B cell (primary cell): Measurements from ENCODE around the gene RNF220. TPM values are rescaled to one million over a fixed set of nuclear protein-coding genes. Genes with fewer than 3 reads are reported as not detected.

ENCODE experiments used
- ATAC-seq: fragments of 200-7000 bp; cut with Tn5 transposase; one replicate; pipeline ENCODE4 v1.10.0; 2021; ENCODE audit warnings: low read depth, mild to moderate bottlenecking, moderate number of reproducible peaks, moderate library complexity
- CTCF ChIA-PET: fragments of 350-600 bp; sonication (Branson Sonifier 250); formaldehyde crosslinking; loops from one replicate; lab custom pipeline; 2021; ENCODE audit warnings: antibody characterized with exemption, inconsistent platforms; lab: Charles Lee
- POLR2A ChIA-PET: fragments of 350-600 bp; sonication (Branson Sonifier 250); formaldehyde crosslinking; loops from one replicate; lab custom pipeline; 2021; ENCODE audit warnings: antibody characterized with exemption; lab: Charles Lee
- DNase-seq: peaks from one replicate; pipeline ENCODE4 v3.0.0; 2013
- H2AFZ ChIP-seq: 2 replicates; pipeline ENCODE4 v1.6.1; 2012; ENCODE audit warnings: mild to moderate bottlenecking, low read depth, low read length; ENCODE audit not compliant: insufficient read depth, poor library complexity, severe bottlenecking
- H3K27ac ChIP-seq, 2 donors: 1 replicate in 1 of 2; 2 replicates in 1 of 2; pipeline ENCODE4 v1.5.1; 2012 to 2013; ENCODE audit warnings: low read length in 2 of 2, mild to moderate bottlenecking in 2 of 2, moderate library complexity in 1 of 2
- H3K27me3 ChIP-seq, 4 experiments: fragments of 200-600 bp in 1 of 4; sonication (generic) in 1 of 4; replicated peaks in 1 of 4; 1 replicate in 2 of 4; 2 replicates in 2 of 4; pipeline versions ENCODE4 v1.6.1 to v1.7.0; 2013 to 2016; ENCODE audit warnings: low read length in 3 of 4, mild to moderate bottlenecking in 2 of 4, mixed read lengths in 1 of 4, moderate library complexity in 1 of 4; ENCODE audit not compliant: insufficient read depth in 4 of 4, control insufficient read depth in 3 of 4; ENCODE audit errors: control extremely low read depth in 1 of 4
- H3K36me3 ChIP-seq, 2 experiments: replicated peaks in 1 of 2; 1 replicate in 1 of 2; 2 replicates in 1 of 2; pipeline versions ENCODE4 v1.6.1 to v1.7.1; 2013; ENCODE audit warnings: low read length in 1 of 2; ENCODE audit not compliant: insufficient read depth in 2 of 2, control insufficient read depth in 1 of 2; ENCODE audit errors: control extremely low read depth in 1 of 2, extremely low read depth in 1 of 2
- H3K4me1 ChIP-seq, 2 donors: fragments of 200-600 bp in 1 of 2; sonication (generic) in 1 of 2; 1 replicate in 1 of 2; 2 replicates in 1 of 2; pipeline versions ENCODE4 v1.5.1 to v1.6.1; 2013 to 2017; ENCODE audit warnings: low read length in 2 of 2; ENCODE audit not compliant: control insufficient read depth in 2 of 2, insufficient read depth in 2 of 2
- H3K4me2 ChIP-seq: replicated peaks from 2 replicates; pipeline ENCODE3; 2012; ENCODE audit warnings: mild to moderate bottlenecking, low read depth, low read length; ENCODE audit not compliant: poor library complexity, severe bottlenecking
- H3K4me3 ChIP-seq, 5 experiments: fragments of 200-600 bp in 1 of 5; sonication (generic) in 1 of 5; 1 replicate in 3 of 5; 2 replicates in 2 of 5; pipeline versions ENCODE4 v1.5.1 to v1.7.0; 2011 to 2016; ENCODE audit warnings: low read length in 4 of 5, mild to moderate bottlenecking in 4 of 5, low read depth in 2 of 5, control low read depth in 1 of 5, moderate library complexity in 1 of 5; ENCODE audit not compliant: insufficient read depth in 1 of 5; ENCODE audit errors: control extremely low read depth in 1 of 5, extremely low read depth in 1 of 5
- H3K79me2 ChIP-seq: fragments of 200-600 bp; sonication (generic); one replicate; pipeline ENCODE4 v1.6.0; 2016; ENCODE audit warnings: low read length; ENCODE audit not compliant: control insufficient read depth, insufficient read depth
- H3K9ac ChIP-seq: fragments of 200-600 bp; sonication (generic); 2 replicates; pipeline ENCODE4 v1.6.1; 2017; ENCODE audit warnings: mild to moderate bottlenecking, low read length, moderate library complexity
- H3K9me3 ChIP-seq, 3 donors: one replicate each; pipeline versions ENCODE4 v1.6.1 to v1.7.1; 2013; ENCODE audit warnings: low read length in 2 of 3; ENCODE audit not compliant: control insufficient read depth in 2 of 3, insufficient read depth in 1 of 3; ENCODE audit errors: control extremely low read depth in 1 of 3
- H4K20me1 ChIP-seq: 2 replicates; pipeline ENCODE4 v1.6.0; 2012; ENCODE audit warnings: mild to moderate bottlenecking, low read length; ENCODE audit not compliant: insufficient read depth, control insufficient read depth, poor library complexity, severe bottlenecking
- H3K27ac Mint-ChIP-seq: one replicate; pipeline ENCODE4 v1.8.0; 2021; ENCODE audit warnings: mixed read lengths
- H3K27me3 Mint-ChIP-seq: one replicate; pipeline ENCODE4 v1.8.0; 2021; ENCODE audit warnings: mixed read lengths
- H3K4me1 Mint-ChIP-seq: one replicate; pipeline ENCODE4 v1.8.0; 2021; ENCODE audit warnings: mixed read lengths
- H3K4me3 Mint-ChIP-seq: one replicate; pipeline ENCODE4 v1.8.0; 2021; ENCODE audit warnings: mixed read lengths
- H3K9me3 Mint-ChIP-seq: one replicate; pipeline ENCODE4 v1.8.0; 2022; ENCODE audit warnings: mixed read lengths; ENCODE audit not compliant: insufficient read depth
- EZH2 ChIP-seq: IDR thresholded peaks from 2 replicates; pipeline ENCODE4 v1.6.1; 2012; ENCODE audit warnings: borderline replicate concordance, low read depth, mild to moderate bottlenecking, moderate library complexity, low read length; ENCODE audit not compliant: insufficient read depth, poor library complexity, severe bottlenecking
- WGBS: methylation state at CpG from one replicate; pipeline ENCODE4 v1.1.5; 2013; ENCODE audit warnings: missing lambda C conversion rate; ENCODE audit not compliant: insufficient coverage; 5-methylcytosine and 5-hydroxymethylcytosine counted together
- intact Hi-C: fragments of 100-400 bp; cut with micrococcal nuclease; formaldehyde crosslinking; loops from one replicate; pipeline ENCODE4 v1.10.0; 2022
- polyA plus RNA-seq: library from polyadenylated mRNA; depleted of rRNA; stranded (reverse); fragments of >200 nt; gene quantifications from 2 replicates; pipeline ENCODE4 v1.2.3, GENCODE V29; 2012
- total RNA-seq, 2 donors: library from RNA; stranded (reverse); fragments of 120-200 nt in 1 of 2; gene quantifications; 1 replicate in 1 of 2; 2 replicates in 1 of 2; pipeline versions ENCODE4 v1.2.3 to v1.2.4, GENCODE V29; 2013 to 2022
- TF ChIP-seq, protein P1 (sequence below): fragments of 200-600 bp; IDR thresholded peaks from one replicate; pipeline ENCODE4 v1.8.0; 2022; ENCODE audit warnings: antibody characterized with exemption, mild to moderate bottlenecking

Gene RNF220
- total and polyA plus RNA-seq, 2 donors (not counting 1 experiment from before 2014, with no cell fraction given): 115 to 141 TPM

DNA sequence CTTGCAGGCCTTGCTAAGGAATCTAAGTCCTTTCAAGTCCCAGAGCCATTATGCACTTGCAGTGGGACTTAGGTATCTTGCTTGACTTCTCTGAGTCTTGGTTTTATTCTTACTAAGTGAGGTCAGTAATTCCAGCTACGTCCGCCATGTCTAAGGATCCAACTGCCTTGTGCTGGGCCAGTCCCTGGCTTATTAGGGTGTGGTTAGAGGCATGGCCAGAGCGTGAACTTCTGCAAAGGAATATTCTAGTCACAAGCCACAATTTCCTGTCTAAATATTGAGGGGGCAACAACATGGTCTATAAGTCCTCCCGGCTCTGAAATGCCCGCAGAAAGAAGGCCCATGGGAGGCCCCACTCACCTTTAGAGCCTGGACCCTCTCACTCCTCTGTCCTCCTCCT is 186.3 kb downstream of the RNF220 start:
- Histone ChIP-seq H3K27me3 (no peaks in the 10 kb centered on the region), H3K9ac (no peak overlapping the region), H2AFZ (no peak overlapping the region), H3K27ac (no peak overlapping the region), H3K79me2 (no peaks in the 10 kb centered on the region), H3K4me3 (no peak overlapping the region), H3K9me3 (no peaks in the 10 kb centered on the region), H4K20me1 (no peaks in the 10 kb centered on the region), H3K4me1 (peaks cover 0 to 3% of the 10 kb centered on the region in 2 donors), H3K36me3 (no peaks in the 10 kb centered on the region), H3K4me2 (no peak overlapping the region)
- ATAC-seq (no peak), DNase-seq (no peak)
- Mint-ChIP-seq H3K27me3 (peaks cover 10% of the 10 kb centered on the region), H3K27ac (no peak overlapping the region), H3K9me3 (no peaks in the 10 kb centered on the region), H3K4me3 (no peak overlapping the region), H3K4me1 (no peaks in the 10 kb centered on the region)
- CTCF ChIA-PET: interaction anchor here (0.5 to 8.4 kb wide), 4 partner anchors 8 to 211 kb away, joined by 3 to 126 read pairs (median 14); no protein-coding TSS in a partner anchor
- WGBS: 68% methylated on average over 4 of the region's 5 CpGs
- no peak for TF ChIP-seq EZH2
- TF ChIP-seq, protein P1, sequence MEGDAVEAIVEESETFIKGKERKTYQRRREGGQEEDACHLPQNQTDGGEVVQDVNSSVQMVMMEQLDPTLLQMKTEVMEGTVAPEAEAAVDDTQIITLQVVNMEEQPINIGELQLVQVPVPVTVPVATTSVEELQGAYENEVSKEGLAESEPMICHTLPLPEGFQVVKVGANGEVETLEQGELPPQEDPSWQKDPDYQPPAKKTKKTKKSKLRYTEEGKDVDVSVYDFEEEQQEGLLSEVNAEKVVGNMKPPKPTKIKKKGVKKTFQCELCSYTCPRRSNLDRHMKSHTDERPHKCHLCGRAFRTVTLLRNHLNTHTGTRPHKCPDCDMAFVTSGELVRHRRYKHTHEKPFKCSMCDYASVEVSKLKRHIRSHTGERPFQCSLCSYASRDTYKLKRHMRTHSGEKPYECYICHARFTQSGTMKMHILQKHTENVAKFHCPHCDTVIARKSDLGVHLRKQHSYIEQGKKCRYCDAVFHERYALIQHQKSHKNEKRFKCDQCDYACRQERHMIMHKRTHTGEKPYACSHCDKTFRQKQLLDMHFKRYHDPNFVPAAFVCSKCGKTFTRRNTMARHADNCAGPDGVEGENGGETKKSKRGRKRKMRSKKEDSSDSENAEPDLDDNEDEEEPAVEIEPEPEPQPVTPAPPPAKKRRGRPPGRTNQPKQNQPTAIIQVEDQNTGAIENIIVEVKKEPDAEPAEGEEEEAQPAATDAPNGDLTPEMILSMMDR: no peak
- POLR2A ChIA-PET: no interaction called here
- intact Hi-C loops: no loop called here

DNA sequence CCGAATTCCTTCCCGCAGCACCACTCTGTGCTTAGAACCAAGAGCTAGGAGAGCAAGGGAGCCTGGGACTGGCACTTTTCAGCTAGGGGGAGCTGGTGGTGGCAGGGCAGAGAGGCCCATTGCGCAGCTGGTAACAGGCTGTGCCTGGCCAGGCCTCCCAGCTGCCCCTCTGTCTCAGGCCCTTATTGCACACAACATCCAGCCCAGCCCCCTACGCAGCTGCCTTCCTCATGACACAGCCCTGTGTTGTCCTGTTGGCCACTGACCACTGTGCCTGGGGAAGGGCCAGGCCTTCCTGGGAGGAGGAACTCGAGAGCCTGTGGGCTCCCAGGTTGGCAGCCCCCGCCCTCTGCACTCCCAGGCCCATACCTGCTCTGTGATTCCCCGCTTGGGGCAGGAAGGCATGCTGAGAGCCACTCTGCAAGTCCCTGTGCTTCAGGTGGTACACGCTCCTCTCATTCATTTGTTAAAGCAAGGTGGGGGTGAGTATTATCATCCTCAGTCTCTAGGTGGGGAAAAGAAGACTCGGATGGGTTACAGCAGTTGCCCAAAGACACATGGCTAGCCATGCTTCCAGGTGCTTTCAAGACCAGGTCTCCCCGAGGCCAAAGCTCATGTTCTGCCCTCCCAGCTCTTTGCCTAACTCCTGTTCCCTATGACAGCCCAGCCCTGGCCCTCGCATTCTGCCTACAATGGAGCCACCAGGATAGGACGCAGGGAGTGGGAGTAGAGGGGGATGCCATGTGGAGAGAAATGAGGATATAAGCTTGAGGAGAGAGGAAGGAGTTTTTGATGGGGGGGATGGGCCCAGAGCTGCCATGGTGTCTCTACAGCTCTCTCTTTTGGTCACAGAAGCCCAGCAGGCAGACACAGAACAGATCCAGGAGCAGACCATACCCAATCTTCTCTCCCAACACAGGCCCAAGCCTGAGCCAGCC is 187.4 kb downstream of the RNF220 start:
- intact Hi-C loops: no loop called here
- Histone ChIP-seq H4K20me1 (no peaks in the 10 kb centered on the region), H3K4me1 (peaks cover 0 to 3% of the 10 kb centered on the region in 2 donors), H3K27me3 (no peaks in the 10 kb centered on the region), H3K36me3 (no peaks in the 10 kb centered on the region), H3K4me3 (no peak overlapping the region), H3K4me2 (no peak overlapping the region), H3K9me3 (no peaks in the 10 kb centered on the region), H3K9ac (no peak overlapping the region), H3K27ac (no peak overlapping the region), H3K79me2 (no peaks in the 10 kb centered on the region), H2AFZ (no peak overlapping the region)
- H3K4me3 Mint-ChIP-seq: no peak overlapping the region
- POLR2A ChIA-PET: no interaction called here
- no peaks in the 10 kb centered on the region for H3K4me1 Mint-ChIP-seq
- H3K9me3 Mint-ChIP-seq: no peaks in the 10 kb centered on the region
- H3K27ac Mint-ChIP-seq: no peak overlapping the region
- CTCF ChIA-PET: interaction anchor here (0.8 to 8.4 kb wide), 4 partner anchors 8 to 375 kb away, joined by 5 to 126 read pairs (median 14); no protein-coding TSS in a partner anchor
- DNase-seq: no peak
- TF ChIP-seq, protein P1: no peak
- no peak for TF ChIP-seq EZH2
- WGBS: 88% methylated on average over 10 of the region's 12 CpGs
- H3K27me3 Mint-ChIP-seq: peaks cover 10% of the 10 kb centered on the region
- ATAC-seq: no peak
